GM18502 (cell line): ENCODE measurements around the gene STRA6.

ENCODE experiments used
- ATAC-seq: cut with Tn5 transposase; IDR thresholded peaks from one replicate; pipeline ENCODE4 v1.9.1; 2021; ENCODE audit warnings: mild to moderate bottlenecking; ENCODE audit not compliant: unreplicated experiment, poor library complexity

STRA6 gene

GRCh38 chr15:74227968-74228722 is 25.6 kb upstream of the STRA6 start:
- no peak for ATAC-seq

- ATAC-seq: no peak
These were observed 24.4 kb upstream of the STRA6 start for GRCh38 chr15:74226761-74227540.

DNA sequence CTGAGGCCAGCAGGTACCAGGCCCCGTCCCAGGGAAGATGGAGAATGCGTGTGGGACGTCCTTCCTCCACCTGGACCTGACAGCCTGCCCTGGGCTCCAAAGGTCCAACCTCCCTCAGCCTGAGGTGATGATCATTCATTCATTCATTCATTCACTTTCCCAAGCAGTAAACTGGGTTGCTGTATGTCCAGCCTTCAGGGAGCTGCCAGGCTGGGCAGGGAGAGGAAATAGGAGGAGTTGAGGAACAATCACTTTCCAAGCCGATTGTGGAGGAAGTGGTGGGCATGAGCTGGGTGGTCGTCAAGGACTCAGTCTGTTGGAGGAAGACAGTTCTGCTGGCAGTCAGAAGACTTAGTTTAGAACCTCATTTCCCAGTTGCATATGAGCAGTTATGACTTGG is 23.3 kb upstream of the STRA6 start:
- no peak for ATAC-seq

DNA sequence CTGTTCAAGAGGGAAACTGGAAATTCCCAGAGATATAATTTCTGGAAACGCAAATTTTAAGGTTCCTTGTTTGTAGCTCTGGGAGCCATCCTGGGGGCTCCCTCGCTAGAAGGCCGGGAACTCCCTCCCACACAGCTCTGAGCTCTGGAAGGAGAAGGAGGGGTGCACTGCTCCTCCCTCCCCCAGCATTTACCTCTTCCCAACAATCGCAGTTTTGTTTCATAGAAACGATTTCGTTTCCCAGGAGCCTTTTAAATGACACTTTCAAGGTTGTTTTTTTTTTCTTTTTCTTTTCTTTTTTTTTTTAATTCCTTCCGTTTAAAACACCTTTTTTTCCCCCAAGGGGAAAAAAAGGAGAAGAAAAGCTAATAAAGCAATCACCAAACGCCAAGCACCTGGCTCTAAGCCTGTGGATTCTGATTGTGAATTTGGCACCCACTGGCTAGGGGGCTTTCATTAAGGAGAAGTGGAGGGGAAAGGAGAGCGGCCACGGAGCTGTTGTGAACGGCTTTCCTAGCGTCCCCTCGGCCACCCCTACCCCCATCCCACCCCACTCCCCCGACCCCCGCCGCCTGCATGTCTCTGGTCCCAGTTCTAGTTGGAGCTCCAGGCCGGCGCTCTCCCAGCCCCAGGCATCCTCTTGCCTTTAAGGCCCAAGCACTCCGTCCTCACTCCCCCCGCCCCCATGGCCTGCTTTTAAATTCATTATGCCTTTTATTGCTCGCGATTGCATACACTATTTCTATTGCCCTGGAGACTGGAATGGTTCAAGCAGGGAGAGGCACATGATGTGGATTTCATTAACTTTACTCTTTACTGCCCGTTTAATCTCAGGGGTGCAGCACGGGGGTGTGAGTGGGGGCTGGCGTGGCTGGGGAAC is 19.9 kb upstream of the STRA6 start:
- ATAC-seq: no peak

DNA sequence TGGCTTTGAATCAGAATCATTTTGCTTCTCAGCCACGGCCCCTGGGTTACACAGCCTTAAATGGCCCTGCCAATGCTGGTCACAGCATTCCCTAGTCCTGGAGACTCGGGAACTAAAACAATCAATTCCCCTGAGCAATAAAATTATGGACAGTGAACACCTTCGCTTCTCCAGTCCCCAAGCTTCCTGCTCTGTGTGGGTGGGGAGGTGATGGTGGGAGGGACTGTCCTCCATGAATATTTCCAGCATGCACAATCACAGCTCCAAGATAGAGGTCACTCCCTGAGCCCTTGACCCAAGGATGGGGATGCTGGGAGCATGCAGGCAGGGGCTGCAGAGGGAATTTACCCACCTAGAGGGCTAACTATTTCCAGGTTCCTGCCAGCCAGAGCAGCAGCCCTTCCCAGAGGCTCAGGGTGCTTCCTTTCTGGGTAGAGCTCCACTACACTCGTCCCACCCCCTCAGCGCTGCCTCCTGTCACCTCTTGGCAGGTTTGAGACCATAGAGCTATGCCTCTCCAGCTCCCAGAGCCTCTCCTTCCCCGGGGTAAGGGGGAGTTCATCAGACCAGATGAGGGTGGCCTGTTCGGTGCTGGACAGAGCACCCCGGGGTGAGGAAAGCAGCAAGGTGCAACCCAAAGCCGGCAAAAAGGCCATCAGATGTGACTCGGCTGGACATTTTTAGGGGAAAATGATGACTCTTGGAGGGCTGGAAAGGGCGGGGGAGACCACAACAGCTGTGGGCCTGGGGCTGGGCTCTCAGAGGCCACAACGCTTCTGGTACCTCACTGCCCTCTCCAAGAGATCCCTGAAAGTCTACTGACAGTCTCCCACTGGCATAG is 19.0 kb upstream of the STRA6 start:
- no peak for ATAC-seq

- ATAC-seq: no peak
These were observed 18.1 kb upstream of the STRA6 start for GRCh38 chr15:74220475-74221248.

- ATAC-seq: no peak
These were observed 15.6 kb upstream of the STRA6 start for GRCh38 chr15:74217907-74218885.

DNA sequence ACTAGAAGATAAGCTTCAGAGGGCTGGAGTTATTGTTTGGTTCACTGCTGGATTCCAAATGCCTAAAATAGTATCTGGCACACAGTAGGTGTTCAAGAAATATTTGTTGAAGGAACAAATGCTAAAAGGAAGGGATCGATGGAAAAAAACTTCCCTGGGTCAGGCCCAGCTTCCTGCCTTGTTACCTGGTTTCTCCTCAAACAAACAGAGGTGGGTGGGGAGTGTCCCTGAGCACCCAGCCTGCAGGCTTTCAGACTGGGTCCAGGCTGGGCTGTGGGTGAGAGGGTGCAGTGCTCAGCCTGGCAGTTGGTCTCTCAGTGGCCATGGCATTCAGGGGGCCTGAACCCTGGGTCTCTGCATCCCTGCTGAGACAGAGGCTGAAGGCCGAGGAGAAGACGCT is 14.4 kb upstream of the STRA6 start:
- ATAC-seq: no peak

DNA sequence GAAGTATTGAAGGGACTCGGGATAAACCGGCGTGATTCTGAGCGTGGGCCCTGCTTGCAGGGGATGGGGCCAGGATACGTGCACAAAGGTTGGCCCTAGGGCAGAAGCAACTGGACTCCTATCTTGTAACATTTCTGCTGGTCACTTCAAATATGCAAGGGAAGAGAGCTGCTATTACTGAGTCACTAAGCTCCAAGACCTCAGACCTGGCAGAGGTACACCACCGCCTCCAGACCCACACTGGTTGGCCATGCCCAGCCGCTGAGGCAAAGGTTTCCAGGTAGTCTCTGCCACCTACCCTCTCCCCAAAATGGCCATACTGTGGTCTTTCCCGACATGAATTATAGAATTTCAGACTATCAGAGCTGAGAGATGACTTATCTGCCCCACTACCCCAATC is 13.4 kb upstream of the STRA6 start:
- ATAC-seq: no peak

GRCh38 chr15:74214324-74215021 is 11.9 kb upstream of the STRA6 start:
- no peak for ATAC-seq

GRCh38 chr15:74213858-74214284 is 11.3 kb upstream of the STRA6 start:
- ATAC-seq: no peak

DNA sequence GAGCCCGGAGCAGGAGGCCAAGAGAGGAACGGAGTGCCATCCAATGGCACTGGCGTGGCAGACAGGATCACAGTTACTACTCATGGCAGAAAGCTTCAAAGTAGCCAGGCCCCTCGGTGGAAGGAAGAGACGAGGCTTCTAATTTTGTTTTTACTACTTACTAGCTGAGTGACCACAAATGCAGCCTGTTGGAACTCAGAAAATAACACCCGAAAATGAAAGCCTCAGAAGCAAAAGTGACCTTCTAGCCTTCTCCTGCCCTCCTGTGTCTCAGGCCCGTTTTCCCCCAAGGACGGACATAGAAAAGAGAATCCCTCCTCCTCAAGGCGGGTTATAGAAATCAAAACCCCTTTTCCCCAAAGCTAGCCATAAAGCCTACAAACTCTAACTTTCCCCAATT is 9.9 kb upstream of the STRA6 start:
- no peak for ATAC-seq

DNA sequence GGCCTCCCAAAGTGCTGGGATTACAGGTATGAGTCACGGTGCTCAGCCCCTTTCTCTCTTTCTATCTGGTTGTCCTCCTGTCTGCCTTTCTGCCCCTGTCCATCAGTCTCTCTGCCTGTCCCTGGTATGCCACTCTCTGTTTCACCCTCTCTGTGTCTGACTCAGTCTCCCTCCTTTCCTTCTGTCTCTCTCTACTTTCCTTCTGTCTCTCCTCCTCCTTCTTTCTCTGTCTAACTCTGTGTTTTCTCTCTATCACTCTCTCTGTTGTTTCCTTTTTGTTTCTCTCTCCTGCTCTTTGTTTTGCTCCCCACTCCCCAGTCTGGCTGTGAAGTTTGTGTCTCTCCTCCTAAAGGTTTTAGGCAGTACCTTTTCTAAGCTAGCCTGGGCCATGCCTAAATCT is 9.1 kb upstream of the STRA6 start:
- ATAC-seq: no peak

- no peak for ATAC-seq
These were observed 8.1 kb upstream of the STRA6 start for GRCh38 chr15:74210729-74211128.

GRCh38 chr15:74209997-74210671 is 7.5 kb upstream of the STRA6 start:
- no peak for ATAC-seq

DNA sequence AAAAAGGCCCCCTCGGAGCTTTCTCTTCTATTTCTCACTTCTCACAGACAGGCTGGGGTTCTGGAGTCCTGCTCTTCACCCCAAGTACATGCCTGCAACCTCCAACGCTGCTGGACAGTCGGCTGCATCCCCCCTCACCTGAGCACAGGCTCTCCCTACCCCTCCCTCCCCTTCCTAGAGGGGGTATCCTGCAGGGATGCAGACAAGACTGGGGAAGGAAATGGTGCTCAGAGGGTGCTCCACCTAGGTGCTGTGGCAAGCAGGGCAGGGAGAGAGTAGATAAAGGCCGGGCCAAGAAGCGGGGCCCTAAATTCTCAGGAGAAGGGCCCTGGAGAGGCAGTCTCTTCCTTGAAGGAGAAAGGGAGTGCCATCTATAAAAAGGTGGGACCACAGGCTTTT is 7.0 kb upstream of the STRA6 start:
- ATAC-seq: no peak
